ENCODE results near the gene ARPC5L.
A peak's percentile ranks its signal among the peaks of the same experiment; 100 is the strongest.

Gene ARPC5L

DNA sequence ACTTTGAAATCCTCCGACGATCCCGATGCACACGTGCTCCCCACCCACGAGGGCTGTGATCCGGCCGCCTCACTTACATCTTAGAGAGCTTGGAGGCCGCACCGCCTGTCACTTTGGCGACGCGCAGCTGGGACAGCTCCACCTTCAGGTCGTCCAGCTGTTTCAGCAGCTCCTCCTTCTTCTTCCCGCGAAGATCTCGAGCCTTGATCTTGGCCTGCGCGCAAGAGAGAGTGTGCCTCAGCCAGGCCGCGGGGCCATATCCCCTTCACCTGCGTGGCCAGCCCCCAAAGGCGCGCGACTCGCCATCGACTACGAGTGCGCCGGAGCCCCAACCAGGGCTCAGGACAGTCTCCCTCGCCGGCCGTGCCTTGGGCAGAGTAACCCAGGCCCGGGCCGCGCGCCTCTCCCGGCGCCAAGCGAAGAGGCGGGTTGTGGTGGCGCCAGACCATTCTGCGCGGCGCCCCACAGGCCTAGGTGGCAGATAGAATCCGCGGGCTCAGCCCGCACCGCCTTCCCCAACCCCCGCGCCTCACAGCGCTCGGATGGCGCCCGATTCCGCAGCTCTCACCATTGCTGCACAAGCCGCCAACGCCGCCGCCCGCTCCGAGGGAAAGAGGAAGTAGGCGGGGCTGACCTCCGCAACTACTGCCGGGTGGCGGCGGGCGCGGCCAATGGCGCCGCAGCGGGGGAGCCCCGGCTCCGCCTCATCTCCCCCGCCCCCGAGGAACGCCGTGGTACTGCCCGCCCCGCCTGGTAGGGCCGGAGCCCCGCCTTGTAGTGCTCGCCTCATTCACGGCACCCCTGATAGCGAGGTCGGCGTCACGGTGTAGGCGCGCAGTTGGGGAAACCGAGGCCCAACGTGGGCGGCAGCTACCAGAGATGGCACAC, at the start of gene ARPC5L, which contains the start of gene RPL35:
Gene ARPC5L (plus strand): TSS at position 789 of the 888 bp plus-strand sequence. CDS start 7,161 bp downstream, outside the sequence.
Gene RPL35 (minus strand): TSS at position 616 of the 888 bp plus-strand sequence. CDS start 45 bp downstream, at position 571.
- peaks cover 24% of the 10 kb centered on the region; the same call in 1 of the 2 replicates for H4K20me1 ChIP-seq (ENCODE audit: low read depth, low read length)
- TF ChIP-seq, protein P1, sequence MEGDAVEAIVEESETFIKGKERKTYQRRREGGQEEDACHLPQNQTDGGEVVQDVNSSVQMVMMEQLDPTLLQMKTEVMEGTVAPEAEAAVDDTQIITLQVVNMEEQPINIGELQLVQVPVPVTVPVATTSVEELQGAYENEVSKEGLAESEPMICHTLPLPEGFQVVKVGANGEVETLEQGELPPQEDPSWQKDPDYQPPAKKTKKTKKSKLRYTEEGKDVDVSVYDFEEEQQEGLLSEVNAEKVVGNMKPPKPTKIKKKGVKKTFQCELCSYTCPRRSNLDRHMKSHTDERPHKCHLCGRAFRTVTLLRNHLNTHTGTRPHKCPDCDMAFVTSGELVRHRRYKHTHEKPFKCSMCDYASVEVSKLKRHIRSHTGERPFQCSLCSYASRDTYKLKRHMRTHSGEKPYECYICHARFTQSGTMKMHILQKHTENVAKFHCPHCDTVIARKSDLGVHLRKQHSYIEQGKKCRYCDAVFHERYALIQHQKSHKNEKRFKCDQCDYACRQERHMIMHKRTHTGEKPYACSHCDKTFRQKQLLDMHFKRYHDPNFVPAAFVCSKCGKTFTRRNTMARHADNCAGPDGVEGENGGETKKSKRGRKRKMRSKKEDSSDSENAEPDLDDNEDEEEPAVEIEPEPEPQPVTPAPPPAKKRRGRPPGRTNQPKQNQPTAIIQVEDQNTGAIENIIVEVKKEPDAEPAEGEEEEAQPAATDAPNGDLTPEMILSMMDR (IDR thresholded peaks at IDR 0.05; ENCODE audit: insufficient read depth, low read length, poor library complexity, severe bottlenecking), result peak; percentile 22
- TF ChIP-seq EZH2phosphoT487 (conservative IDR thresholded peaks at IDR 0.05; ENCODE audit: low read length), result no peak

DNA sequence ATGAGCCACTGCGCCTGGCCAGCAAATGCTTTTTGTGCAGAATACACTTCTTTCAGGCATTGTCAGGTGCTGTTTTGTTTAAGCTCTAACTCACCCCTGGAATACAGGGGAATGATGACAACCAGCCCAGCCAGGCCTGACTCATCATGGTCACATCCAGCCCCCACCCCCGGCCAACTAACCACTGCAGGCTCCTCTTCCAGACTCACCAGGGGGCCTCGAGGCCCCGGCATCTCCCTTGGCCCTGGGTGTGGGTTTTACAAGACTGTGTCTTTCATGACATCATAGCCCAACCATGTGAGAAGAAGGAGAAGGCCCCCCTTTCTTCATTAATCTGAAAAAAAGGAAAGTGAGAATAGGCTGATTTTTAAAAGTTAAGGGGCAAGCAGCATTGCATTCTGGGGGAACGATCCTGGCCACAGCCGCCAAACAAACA, 49.5 kb upstream of the ARPC5L start:
- Histone ChIP-seq H3K36me3 (ENCODE audit: low read length) (no peaks in the 10 kb centered on the region), H3K27ac (ENCODE audit: low read depth, low read length) (no peak overlapping the region), H3F3A (ENCODE audit: insufficient read depth) (no peaks in the 10 kb centered on the region), H3K9ac (ENCODE audit: low read length) (no peak overlapping the region), H3K27me3 (ENCODE audit: low read length) (no peaks in the 10 kb centered on the region), H4K20me1 (ENCODE audit: low read depth, low read length) (no peaks in the 10 kb centered on the region), H3K4me2 (ENCODE audit: low read depth, low read length, poor library complexity, severe bottlenecking) (no peak overlapping the region), H2AFZ (ENCODE audit: low read depth, low read length, severe bottlenecking) (no peak overlapping the region), H3K79me2 (ENCODE audit: insufficient read depth, low read length) (no peaks in the 10 kb centered on the region), H3K4me3 (ENCODE audit: insufficient read depth, low read length, poor library complexity, severe bottlenecking) (no peak overlapping the region), H3K9me2 (replicated peaks; ENCODE audit: insufficient read depth, low read length) (no peaks in the 10 kb centered on the region), H3K9me3 (ENCODE audit: insufficient read depth, low read length) (no peaks in the 10 kb centered on the region)
- TF ChIP-seq, protein P1 (IDR thresholded peaks at IDR 0.05; ENCODE audit: insufficient read depth, low read length, poor library complexity, severe bottlenecking), result no peak
- TF ChIP-seq EZH2phosphoT487 (conservative IDR thresholded peaks at IDR 0.05; ENCODE audit: low read length), result no peak

More for the DNA sequence above, at the start of gene ARPC5L, which contains the start of gene RPL35:
- Histone ChIP-seq H3K4me2 (ENCODE audit: low read depth, low read length, poor library complexity, severe bottlenecking) (peak within 1 kb of the TSS; percentile 94), H3F3A (ENCODE audit: insufficient read depth) (peaks cover 46% of the 10 kb centered on the region), H3K9me3 (ENCODE audit: insufficient read depth, low read length) (no peaks in the 10 kb centered on the region), H3K79me2 (ENCODE audit: insufficient read depth, low read length) (peaks cover 28% of the 10 kb centered on the region), H3K9ac (ENCODE audit: low read length) (peak within 1 kb of the TSS; percentile 93), H3K27ac (ENCODE audit: low read depth, low read length) (peak within 1 kb of the TSS; percentile 88), H3K4me3 (ENCODE audit: insufficient read depth, low read length, poor library complexity, severe bottlenecking) (peak within 1 kb of the TSS; percentile 74), H3K27me3 (ENCODE audit: low read length) (no peaks in the 10 kb centered on the region), H2AFZ (ENCODE audit: low read depth, low read length, severe bottlenecking) (peak within 1 kb of the TSS; percentile 81), H3K9me2 (replicated peaks; ENCODE audit: insufficient read depth, low read length) (no peaks in the 10 kb centered on the region), H3K36me3 (ENCODE audit: low read length) (peaks cover 14% of the 10 kb centered on the region)

DNA sequence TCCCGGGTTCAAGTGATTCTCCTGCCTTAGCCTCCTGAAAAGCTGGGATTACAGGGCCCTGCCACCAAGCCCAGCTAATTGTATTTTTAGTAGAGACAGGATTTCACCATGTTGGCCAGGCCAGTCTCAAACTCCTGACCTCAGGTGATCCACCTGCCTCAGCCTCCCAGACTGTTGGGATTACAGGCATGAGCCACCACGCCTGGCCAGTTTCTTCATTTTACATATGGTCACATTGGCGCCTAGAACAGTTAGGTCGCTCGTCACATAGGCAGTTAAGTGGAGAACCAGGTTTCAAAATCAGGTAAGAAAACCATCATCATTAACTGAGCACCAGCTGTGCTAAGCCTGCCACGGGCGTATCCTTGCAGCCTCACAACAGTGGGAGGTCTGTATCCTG, 48.9 kb upstream of the ARPC5L start:
- Histone ChIP-seq H3F3A (ENCODE audit: insufficient read depth) (no peaks in the 10 kb centered on the region), H3K9me2 (replicated peaks; ENCODE audit: insufficient read depth, low read length) (no peaks in the 10 kb centered on the region), H3K4me2 (ENCODE audit: low read depth, low read length, poor library complexity, severe bottlenecking) (no peak overlapping the region), H3K79me2 (ENCODE audit: insufficient read depth, low read length) (no peaks in the 10 kb centered on the region), H4K20me1 (ENCODE audit: low read depth, low read length) (no peaks in the 10 kb centered on the region), H3K9ac (ENCODE audit: low read length) (no peak overlapping the region), H3K27me3 (ENCODE audit: low read length) (no peaks in the 10 kb centered on the region), H3K9me3 (ENCODE audit: insufficient read depth, low read length) (no peaks in the 10 kb centered on the region), H3K36me3 (ENCODE audit: low read length) (no peaks in the 10 kb centered on the region), H3K4me3 (ENCODE audit: insufficient read depth, low read length, poor library complexity, severe bottlenecking) (no peak overlapping the region), H3K27ac (ENCODE audit: low read depth, low read length) (no peak overlapping the region), H2AFZ (ENCODE audit: low read depth, low read length, severe bottlenecking) (no peak overlapping the region)
- TF ChIP-seq, protein P1 (IDR thresholded peaks at IDR 0.05; ENCODE audit: insufficient read depth, low read length, poor library complexity, severe bottlenecking), result no peak
- no peak for TF ChIP-seq EZH2phosphoT487 (conservative IDR thresholded peaks at IDR 0.05; ENCODE audit: low read length)

All from SU-DHL-6 (cell line).